Renal cortical epithelial cell (primary cell): ENCODE data around the gene ARHGAP40. TPM values are rescaled to one million over a fixed set of nuclear protein-coding genes. Genes with fewer than 3 reads are reported as not detected.

Source experiments
- DNase-seq: peaks from one replicate; pipeline ENCODE4 v3.0.0-alpha.2; 2011; ENCODE audit warnings: low read depth
- total RNA-seq: library from RNA; depleted of rRNA; stranded (reverse); fragments of >200 nt; gene quantifications from 2 replicates; pipeline ENCODE4 v1.2.3, GENCODE V29; 2014

ARHGAP40 gene
- total RNA-seq, 1 donor from 2014 or later, result 9.5 TPM

DNA sequence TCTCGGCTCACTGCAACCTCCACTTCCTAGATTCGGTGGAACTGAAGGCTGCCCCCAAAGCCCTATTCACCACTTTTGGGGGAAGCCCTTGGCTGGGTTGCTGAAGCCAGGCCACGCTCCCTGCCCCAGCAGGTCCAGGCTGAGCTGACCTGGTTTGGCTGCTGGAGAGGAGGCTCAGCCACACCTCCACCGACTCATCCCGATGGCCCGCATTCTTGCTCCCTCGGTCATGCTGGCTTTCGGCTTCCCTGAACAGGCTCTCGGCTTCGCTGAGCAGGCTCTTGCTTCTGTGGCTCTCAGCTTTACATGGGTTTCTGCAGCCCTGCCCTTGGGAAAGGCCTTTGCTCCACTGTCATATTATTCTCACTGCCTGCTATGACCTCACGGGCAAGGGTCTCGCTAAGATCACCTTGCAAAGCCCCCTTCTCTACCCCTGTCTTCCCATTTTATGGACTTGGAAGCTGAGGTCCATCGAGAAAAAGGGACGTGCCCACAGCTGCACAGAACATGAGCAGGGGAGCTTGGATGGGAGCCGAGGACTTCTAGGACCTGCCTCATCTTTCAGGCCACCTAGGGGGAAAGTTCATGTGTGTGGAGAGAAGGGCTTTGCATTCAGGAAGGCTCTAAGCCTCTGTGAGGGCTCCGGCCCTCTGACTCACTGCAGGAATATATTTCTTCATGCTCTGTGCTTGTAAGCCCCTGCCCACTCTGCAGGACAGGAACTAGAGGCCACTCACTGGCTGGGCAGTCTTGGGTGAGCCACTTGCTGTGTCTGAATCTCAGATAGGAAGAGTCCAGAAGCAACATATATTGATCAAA, 15.6 kb downstream of the ARHGAP40 start:
- DNase-seq, result peak; percentile 85

DNA sequence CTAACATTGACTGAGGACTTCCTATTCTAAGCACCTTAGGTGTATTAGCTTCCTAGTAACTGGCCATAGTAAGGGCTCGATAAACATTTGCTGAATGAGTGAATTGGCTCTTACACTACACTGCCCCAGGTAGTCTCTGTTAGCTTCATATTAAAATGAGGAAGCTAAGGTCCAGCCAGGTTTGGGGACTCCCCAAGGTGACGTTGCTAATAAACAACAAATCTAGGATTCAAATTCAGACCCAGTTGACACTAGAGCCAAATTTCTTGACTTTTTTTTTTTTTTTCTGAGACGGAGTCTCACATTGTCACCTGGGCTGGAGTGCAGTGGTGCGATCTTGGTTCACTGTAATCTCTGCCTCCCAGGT, 16.2 kb downstream of the ARHGAP40 start:
- DNase-seq, result no peak

DNA sequence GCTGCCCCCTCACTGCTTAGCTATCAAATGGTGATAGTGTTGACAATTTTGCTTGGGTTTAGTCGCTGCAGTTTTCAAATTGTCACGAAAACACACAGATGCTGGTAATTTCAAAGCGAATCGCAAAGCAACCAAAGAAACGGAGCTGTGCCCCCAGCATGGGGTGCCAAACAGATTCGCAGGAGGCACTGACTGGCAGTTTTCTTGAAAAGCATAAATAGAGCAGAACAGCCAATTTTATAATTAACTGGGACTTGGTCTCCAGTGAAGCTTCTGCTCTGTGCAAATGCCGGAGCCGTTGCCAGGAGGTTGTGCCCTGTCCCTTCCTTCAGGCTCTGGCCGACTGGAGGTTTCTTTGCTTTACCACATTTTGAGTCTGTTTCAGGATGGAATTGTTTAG, 18.8 kb downstream of the ARHGAP40 start:
- no peak for DNase-seq

DNA sequence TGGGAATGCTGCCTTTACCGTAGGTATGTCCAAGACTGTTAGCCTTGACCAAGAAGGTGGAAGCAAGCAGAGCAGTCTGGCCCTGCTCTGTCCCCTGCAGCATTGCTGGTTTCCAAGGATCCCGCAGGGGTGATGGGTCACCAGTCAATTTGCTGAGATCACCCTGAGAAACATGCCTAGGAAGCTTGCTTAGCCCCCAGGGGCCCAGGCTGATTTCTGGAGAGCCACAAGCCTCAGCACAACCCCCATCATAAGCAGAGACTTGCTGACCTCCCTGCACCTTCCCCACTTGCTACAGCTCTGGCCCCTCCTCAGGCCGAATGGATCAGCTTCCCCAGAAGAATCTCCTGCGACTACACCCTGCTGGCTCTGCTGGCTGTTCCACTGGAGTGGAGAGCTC, 21.5 kb downstream of the ARHGAP40 start:
- no peak for DNase-seq

DNA sequence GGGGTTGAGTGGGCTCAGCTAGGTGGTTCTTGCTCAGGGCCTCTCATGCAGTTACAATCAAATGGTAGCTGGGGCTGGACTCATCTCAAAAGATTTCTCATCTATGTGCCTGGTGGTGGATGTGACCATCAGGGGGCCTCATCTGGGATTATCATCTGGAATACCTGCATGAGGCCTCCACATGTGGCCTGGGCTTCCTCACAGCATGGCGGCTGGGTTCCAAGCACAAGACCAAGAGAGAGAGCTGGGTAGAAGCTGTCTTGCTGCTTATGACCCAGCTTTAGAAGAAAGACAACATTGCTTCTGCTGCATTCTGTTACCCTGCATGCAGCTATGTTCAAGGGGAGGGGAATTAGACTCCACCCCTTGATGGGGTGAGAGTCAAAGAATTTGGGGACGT, 22.5 kb downstream of the ARHGAP40 start:
- DNase-seq, result no peak

DNA sequence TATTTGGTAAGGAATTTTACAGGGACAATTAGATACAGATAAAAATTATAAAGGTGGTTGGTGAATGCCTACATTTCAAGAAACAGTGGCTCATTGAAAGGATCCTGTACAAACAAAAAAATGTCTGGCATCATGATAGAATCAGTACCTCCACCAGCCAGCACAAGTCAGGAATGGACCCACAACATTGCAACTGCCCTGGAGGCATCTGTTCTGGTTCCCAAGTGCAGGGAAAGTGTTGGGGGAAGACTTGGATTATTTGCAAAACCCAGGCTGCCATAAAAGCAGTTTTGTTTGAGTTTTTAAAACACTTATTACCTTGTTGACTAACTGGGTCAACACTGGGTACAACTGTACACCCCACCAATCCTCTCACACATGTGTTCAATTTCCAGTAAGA, 24.3 kb downstream of the ARHGAP40 start:
- DNase-seq, result no peak

DNA sequence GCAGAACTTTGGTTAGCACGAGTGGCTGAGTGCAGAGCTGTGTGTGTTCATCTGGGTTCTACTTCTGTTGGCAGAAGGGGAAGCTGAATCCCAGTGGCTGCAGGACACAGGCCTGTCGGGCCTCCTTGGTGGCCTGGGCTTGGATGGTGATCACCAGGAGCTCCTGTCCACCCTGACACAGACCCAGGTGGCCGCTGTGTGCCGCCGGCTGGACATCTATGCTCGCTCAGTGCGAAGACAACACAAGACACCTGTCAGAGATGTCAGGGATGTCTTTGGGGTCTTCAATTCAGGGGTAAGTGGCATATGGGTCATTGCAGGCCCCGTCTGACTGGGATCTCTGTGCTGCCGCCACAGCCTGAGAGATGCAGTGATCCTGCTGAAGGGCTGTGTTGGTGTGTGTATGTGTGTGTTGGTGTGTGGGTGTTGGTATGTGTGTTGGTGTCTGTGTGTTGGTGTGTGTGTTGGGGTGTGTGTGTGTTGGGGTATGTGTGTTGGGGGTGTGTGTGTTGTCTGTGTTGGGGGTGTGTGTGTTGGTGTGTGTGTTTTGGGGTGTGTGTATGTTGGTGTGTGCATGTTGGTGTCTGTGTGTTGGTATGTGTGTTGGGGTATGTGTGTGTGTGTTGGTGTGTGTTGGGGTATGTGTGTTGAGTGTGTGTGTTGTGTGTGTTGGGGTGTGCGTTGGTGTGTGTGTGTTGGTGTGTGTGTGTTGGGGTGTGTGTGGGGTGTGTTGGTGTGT, 25.5 kb downstream of the ARHGAP40 start:
- no peak for DNase-seq

DNA sequence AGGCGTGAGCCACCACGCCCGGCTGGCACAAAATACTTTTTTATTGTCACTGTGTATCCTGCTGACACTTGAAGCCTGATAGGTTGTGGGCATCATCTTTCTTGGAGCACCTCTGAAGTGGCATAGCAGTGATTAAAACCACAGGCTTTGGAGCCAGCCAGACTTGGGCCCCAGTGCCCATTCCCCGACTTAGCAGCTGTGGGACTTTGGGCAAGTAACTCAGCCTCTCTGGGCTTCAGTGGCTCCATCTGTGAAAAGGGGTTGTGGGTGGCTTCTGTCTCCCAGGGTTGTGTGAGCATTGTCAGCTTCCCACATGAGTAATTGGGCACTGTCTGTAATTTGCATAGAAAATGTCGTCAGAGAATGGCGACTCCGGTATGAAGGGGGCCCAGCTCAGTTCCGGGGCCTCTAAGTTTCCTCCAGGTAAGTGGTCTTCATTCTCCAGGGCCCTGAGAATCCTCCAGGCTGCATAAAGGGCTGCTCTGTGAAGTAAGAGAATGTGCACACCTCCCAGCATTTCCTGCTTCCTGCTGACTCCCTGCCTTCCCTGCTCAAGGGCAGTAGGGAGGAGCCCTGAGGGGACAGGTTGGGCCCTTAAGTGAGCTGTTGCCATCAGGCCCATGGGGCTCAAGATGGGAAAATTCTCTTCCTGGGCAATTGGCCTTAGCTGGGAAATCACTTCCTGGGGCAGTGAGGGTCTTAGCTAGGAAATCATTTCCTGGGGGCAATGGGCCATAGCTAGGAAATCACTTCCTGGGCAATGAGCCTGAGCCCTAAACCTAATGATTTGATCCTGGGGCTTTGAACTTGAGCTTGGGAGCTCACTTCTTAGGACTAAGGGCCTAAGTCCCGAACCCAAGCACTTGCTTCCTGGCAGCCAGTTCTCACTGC, 27.2 kb downstream of the ARHGAP40 start:
- no peak for DNase-seq

DNA sequence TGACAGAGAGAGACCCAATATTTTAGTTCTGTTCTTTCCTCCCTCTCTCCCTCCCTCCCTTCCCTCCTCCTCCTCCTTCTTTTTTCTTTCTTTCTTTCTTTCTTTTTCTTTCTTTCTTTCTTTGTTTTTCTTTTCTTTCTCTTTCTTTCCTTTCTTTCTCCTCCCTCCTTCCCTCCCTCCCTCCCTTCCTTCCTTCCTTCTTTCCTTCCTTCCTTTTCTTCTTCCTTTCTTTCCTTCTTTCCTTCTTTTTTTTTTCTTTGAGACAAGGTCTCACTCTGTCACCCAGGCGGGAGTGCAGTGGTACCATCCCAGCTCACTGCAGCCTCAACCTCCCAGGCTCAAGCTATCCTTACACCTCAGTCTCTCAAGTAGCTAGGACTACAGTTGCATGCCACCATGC, 28.4 kb downstream of the ARHGAP40 start:
- DNase-seq, result no peak

DNA sequence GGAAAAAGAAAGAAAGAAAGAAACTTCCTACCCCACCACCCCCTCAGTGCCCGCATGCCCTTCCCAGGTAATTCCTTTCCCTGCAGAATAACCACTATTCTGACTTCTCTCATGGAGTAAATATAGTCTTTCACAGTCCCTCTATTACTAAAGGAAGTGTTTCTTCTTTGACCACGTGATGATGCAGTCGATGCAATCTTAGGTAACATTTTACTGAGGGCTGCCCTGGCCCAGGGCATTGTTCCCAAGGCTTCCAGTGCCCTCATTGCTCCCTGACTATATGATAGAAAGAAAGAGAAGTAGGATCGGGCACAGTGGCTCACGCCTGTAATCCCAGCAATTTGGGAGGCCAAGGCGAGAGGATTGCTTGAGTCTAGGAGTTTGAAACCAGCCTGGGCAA, 29.1 kb downstream of the ARHGAP40 start:
- DNase-seq, result no peak

DNA sequence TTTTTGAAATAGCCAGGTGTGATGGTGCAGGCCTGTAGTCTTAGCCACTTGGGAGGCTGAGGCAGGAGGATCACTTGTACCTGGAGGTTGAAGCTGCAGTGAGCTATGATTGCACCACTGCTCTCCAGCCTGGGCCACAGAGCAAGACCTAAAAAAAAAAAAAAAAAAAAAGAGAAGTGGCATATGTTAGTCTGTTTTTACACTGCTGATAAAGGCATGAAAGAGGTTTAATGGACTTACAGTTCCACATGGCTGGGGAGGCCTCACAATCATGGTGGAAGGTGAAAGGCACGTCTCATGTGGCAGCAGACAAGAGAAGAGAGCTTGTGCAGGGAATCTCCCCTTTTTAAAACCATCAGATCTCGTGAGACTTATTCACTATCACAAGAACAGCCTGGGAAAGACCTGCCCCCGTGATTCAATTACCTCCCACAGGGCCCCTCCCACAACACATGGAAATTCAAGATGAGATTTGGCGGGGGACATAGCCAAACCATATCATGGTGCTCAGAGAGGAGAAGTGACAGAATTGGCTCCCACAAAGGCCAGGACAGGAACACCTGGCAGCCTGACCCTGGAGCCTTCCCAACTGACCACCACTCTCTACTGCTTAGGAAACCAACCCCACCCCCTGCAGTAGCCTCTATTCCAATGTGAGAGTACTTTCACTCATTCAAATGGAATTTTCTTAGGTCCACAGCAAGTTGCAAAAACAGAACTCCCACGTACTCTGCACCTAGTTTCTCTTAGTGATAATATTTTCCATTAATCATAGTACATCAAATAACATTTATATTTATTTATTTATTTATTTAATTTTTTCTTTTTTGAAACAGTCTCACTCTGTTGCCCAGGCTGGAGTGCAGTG, 29.8 kb downstream of the ARHGAP40 start:
- peak; percentile 49 for DNase-seq

DNA sequence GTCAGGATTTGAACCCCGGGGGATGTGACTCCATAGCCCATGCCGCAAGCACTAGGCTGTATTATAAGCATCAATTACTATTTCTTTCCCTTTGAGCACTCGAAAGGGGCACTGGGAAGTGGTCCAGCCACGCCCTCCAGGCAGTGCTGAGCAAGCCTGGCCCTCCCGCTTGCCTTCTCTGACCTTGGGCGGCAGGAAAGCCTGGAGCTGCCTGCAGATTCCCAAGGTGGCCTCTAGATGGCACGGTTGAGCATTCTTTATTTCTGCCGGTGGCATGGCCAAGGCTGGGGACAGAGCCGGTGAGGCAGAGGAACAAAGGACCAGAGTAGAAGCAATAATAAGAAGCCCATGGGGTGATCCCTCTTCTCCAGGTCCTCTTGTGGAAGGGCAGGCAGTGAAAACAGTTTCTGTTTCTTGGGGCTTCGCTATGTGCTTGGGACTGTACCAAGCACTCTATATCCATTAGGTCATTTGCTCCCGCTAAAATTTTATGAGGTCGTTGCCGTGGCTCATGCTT, 32.0 kb downstream of the ARHGAP40 start:
- peak; percentile 17 for DNase-seq

DNA sequence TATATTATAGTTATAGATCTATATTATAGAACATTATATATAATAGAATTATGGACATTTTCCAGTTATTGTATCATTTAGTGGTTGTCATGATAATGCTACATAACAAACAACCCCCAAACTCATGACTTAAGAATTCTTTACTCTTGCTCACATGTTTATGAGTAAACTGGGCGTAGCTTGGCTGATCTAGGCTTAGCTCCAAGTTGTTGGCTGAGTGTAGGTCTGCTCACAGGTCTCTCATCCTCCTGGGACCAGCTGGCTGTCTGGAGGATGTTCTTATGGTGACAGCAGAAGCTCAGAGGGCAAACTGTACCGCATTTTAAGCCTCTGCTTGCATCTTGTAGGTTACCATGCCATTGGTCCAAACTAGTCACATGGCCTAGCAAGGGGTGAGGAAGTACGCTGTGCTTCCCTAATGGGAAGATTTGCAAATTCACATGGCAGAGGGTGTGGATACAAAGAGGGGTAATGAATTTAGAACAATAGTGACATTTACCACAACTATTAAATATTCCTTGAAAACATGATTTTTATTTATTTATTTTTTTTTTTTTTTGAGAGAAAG, 34.2 kb downstream of the ARHGAP40 start:
- peak; percentile 26 for DNase-seq

DNA sequence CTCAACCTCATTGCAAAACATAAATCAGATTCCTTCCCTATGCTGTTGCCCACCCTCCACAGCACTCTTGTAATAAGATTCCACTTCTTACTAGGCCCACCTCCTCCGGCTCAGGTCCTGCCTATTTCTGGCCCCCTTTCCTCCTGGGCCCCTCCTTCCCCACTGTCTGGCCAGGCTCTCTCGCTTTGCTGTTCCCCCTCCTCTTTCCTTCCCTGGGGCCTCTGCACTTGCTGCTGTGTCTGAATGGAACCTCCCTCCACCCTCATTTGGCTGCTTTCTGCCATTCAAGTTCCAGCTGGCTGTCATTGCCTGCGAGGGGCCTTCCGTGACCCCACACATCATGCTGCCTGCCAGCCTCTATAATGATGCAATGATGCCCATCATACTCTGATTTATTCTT, 38.9 kb downstream of the ARHGAP40 start:
- no peak for DNase-seq

DNA sequence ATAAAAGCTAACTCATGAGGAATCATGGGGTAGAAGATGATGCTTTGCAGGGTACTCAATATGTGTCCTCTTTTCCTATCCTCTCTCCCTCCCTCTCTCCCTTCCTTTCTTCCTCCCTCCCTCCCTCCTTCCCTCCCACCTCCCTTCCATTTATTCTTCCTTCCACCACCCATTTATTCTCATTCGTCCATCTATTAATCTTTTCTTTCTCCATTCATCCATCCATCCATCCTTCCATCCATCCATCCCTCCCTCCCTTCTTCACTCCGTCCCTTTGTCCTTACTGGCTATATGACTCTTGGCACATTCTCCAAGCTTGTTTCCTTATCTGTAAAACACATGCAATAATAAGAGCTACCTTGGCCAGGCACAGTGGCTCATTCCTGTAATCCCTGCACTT, 40.9 kb downstream of the ARHGAP40 start:
- DNase-seq, result no peak

DNA sequence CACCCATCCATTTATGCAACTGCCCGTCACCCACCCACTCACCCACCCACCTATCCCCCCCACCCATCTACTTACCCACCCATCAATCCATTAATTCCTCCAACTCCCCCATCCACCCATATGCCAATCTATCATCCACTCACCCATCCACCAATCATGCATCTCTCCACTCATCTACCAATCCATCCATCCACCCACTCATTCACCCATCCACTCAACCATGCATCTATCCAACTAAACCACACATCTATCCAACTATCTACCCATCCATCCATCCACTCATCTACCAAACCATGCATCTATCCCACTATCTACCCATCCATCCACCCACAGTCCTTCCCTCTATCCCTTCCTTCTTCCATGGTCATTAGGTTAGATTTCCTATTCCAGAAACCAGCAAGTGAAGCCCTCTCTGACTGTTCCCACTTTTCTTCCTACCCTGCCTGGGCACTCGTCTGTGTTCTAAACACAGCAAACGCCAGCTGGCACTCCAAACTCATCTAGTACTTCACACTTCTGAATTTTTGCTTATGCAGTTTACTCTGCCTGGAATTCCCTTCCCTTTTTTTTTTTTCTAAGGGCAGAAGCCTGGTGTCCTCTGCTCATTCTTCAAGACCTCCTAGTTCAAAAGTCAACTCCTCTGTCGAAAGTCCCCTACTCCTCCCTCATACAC, 43.1 kb downstream of the ARHGAP40 start:
- no peak for DNase-seq

DNA sequence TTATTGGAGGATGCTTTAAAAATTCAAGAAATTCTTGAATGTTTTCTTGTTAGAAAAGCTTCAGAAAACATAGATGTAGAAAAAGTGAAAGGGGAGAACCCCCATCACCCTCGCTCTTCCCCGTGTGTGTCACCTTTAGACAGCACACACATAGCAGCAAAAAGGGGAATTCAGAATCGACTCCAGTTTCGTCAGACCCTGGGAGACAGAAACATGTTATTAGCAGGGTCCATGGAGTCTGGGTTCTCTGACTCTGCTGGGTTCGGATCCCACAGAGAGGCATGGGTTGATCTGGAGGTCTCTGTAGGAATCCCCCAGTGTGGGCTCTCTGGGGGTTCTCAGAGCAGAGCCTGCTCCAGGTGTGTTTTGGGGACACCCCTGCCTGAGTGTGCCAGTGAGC, 43.7 kb downstream of the ARHGAP40 start:
- no peak for DNase-seq

DNA sequence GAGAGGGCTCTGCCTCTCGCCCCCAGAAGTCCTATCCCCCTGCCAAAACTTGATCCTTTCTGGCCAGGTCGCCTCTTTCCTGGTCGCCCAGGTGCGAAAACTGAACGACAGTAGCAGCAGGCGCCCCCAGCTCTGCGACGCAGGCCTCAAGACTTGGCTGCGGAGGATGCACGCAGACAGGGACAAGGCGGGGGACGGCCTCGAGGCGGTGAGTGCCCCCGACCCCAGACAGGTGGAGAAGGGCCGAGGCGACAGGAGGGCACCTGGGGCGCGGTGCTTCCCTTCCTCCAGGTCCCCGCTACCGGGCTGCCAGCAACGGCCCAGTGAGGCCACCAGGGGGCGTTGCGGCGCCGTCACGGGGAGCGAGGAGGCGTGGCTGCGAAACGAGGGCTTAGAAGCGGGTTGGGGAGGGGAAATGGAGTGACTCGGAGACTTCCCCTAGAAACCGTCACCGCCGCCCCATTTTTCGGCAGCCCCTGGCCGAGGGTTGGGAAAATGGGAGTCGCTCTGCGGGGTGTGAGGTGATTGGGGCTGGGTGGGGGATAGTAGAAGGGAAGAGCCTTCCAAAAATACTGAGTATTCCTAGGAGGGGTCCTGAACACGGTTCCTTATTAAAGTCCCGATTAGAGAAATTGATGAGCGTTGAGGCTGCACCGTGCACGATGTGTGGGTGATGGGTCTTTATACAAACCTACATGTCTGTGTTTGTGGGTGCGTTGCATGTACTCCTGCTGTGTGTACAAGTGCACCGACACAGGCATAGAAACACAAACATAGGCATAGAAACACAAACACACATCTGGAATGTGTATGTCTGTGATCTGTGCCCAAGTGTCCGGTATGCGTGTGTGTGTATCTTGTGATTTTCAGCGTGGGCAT, 44.6 kb downstream of the ARHGAP40 start:
- DNase-seq, result peak; percentile 33

DNA sequence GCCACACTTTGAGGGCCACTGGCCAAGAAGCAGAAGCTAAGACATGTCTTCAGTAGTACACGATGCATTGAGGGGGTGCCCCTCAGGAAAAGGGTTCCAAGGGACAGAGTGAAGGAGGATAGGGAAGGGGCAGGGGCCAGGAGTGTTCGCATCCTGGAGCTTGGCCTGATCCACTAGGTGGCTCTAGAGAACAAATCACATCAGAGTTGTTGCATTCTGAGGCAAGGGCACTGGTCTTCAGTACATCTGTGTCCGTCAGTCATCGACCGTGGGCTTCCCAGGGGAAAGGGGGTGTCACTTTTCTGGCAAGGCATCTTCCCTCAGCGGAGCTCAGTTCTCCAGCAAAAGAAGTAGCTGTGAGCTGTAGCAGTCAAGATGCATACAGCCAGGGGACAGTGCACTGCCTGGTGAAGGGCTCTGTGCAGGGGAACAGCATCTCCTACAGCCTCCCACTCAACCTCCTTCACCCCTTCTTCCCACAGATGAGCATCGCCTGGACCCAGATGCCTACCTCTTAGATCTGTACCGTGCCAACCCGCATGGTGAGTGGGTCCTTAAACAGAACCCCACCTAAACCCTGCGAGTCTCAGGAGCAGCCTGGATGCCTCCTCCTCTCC, 47.8 kb downstream of the ARHGAP40 start:
- DNase-seq, result peak; percentile 26
